Effector memory CD4-positive, alpha-beta T cell (primary cell): ENCODE results near the gene MST1R.
A peak's percentile ranks its signal among the peaks of the same experiment; 100 is the strongest.
"Not testable (repeated sequence)": the region's sequence is repeated elsewhere in the genome, so short reads cannot be mapped to it uniquely, and the experiment has no call there.

Experiments
- DNase-seq, 3 donors: peaks; one replicate each; pipeline ENCODE4 v3.0.0-alpha.2; 2020
- H3K27ac ChIP-seq: 2 replicates; pipeline ENCODE4 v1.7.0; 2013; ENCODE audit warnings: mild to moderate bottlenecking, low read length, moderate library complexity; ENCODE audit not compliant: insufficient read depth, poor library complexity, severe bottlenecking
- H3K27me3 ChIP-seq: replicated peaks from 2 replicates; pipeline ENCODE4 v1.7.0; 2013; ENCODE audit warnings: mild to moderate bottlenecking, low read length; ENCODE audit not compliant: insufficient read depth, control insufficient read depth, poor library complexity, severe bottlenecking
- H3K36me3 ChIP-seq: 2 replicates; pipeline ENCODE4 v1.7.0; 2013; ENCODE audit warnings: mild to moderate bottlenecking, low read length, moderate library complexity; ENCODE audit not compliant: control insufficient read depth, insufficient read depth
- H3K4me1 ChIP-seq: 2 replicates; pipeline ENCODE4 v1.7.0; 2013; ENCODE audit warnings: low read length, mild to moderate bottlenecking; ENCODE audit not compliant: control insufficient read depth, insufficient read depth, poor library complexity, severe bottlenecking
- H3K4me3 ChIP-seq: 2 replicates; pipeline ENCODE4 v1.7.0; 2013; ENCODE audit warnings: low read length, low read depth, mild to moderate bottlenecking; ENCODE audit not compliant: insufficient read depth, poor library complexity, severe bottlenecking
- H3K9me3 ChIP-seq: 2 replicates; pipeline ENCODE4 v1.7.0; 2013; ENCODE audit warnings: mild to moderate bottlenecking, low read length, moderate library complexity; ENCODE audit not compliant: control insufficient read depth

Gene MST1R

DNA sequence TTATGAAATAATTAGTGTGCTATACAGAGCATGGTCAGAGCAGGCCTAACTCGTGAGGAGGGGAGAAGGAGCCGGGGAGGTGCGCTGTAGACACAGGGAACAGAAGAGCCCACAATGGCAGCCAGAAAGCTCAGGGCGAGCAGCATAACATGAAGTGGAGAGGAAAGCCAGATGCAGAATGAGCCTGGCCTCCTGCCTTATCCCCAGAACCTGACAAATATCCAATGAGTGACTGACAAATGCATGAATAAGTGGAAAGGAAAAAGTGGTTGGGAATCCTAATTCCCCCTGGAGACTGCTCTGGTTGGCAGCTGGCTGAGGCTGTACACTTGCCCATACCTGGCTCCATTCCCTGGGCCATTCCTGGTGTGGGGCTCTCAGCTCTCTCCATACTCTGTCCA lies 9.2 kb upstream of the MST1R start:
- Histone ChIP-seq H3K4me1 (no peaks in the 10 kb centered on the region), H3K27me3 (no peaks in the 10 kb centered on the region), H3K36me3 (peaks cover 44% of the 10 kb centered on the region), H3K9me3 (no peaks in the 10 kb centered on the region), H3K4me3 (no peak overlapping the region), H3K27ac (no peak overlapping the region)
- no peak for DNase-seq

DNA sequence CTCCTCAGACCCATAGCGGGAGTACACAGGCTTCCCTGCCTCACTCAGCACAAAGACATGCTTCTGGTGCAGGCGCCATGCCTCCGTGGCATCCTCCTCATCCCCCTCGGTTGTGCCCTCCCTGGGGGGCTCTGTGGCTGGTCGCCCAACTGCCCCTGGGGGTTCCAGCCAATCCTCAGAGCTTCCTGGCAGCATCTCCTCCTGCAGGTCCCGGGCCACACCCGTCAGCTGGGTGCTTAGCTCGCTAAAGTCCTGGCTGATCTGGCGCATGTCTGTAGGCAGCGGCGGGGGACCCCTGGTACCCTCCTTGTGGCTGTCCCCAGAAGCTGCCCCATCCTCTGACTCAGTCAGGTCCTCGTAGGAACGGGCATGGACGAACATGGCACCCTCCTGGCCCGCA lies 7.9 kb upstream of the MST1R start:
- no peak for DNase-seq
- Histone ChIP-seq H3K9me3 (no peaks in the 10 kb centered on the region), H3K36me3 (peaks cover 44% of the 10 kb centered on the region), H3K27me3 (no peaks in the 10 kb centered on the region), H3K4me3 (no peak overlapping the region), H3K4me1 (peaks cover 1% of the 10 kb centered on the region), H3K27ac (no peak overlapping the region)

DNA sequence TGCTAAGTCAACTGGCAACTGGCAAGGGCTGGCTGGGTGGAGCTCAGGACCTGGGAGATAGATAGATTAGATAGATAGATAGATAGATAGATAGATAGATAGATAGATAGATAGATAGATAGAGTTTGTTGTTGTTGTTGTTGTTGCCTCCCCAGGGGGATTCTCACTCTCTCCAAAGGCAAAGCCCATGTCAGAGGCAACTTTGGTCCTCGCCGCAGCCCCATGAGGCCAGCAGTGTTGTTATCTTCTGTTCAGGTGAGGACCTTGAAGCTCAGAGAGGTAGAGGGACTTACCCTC lies 7.4 kb upstream of the MST1R start:
- Histone ChIP-seq H3K27me3 (no peaks in the 10 kb centered on the region), H3K9me3 (no peaks in the 10 kb centered on the region), H3K27ac (no peak overlapping the region), H3K36me3 (peaks cover 44% of the 10 kb centered on the region), H3K4me3 (no peak overlapping the region), H3K4me1 (peaks cover 7% of the 10 kb centered on the region)
- DNase-seq, result no peak

DNA sequence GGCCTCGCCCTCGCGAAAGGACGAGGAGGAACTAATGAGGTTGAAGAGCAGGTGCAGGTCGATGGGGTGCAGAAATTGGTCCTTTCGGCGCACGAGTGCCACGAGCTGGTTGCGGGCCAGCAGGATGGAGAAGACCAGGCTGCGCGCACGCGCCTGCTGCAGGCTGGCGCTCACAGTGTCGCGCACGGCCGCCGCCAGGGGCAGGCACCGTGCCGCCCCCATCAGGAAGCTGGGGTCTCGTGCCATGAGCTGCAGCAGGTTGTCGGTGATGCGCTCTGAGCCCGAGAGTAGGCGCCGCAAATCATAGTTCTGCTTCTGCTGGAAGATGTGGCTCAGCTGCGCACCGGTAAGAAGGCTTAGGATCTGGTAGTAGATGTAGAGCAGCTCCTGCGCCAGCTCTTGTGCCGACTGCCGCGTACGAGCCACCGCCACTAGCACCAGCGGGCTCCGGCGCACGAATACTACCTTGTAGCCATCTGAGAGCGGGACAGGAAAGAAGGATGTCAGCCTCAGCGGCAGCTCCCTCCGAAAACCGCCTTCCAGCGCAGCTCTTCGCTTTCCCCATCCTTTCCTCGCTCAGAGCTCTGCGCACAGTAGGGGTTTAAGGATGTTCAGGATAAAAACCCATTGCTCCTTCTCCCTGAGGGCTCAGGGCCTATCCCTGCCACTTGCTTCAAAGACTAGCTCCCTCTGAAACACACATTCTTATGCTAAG lies 6.9 kb upstream of the MST1R start:
- H3K27ac ChIP-seq, result no peak overlapping the region
- no peak for DNase-seq
- no peaks in the 10 kb centered on the region for H3K27me3 ChIP-seq
- H3K9me3 ChIP-seq, result no peaks in the 10 kb centered on the region
- H3K4me1 ChIP-seq, result peaks cover 11% of the 10 kb centered on the region
- no peak overlapping the region for H3K4me3 ChIP-seq
- peaks cover 44% of the 10 kb centered on the region for H3K36me3 ChIP-seq

DNA sequence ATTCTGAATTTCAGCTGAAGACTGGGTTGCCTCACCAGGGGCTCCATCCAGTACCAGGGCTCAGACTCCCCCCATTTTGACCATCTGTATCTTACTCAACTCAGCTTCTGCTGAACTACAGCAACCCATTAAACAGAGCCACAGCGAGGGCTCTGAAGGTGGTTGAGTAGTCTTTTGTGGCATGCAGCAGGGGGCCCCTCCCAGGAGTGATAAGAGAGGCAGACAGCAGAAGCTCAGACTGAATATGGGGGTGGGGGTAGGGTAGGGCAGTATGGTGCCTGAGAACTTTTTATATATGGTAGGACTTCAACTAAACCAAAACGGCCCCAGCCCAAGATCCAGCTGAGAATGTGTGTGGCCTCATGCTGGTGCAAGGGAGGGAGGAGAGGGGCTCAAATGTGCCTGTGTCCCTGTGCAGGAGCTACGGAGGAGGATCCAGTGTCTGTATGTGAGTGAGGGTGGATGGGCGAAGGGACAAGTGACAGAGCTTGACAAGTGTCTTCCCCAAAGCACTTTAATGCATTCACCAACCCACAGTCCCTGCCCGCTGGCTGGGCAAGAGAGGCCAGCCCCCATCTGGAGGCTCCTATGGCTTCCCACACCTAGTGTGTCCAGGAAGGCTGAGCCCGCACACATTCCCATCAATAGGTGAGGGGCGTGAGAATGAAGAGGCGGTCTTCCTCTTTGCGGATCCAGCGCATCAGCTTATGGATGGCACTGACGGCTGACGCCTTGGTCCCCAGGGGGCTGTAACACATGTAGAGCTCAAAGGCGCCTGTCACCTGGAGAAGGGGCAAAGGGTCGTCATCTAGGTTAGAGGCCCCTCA lies 4.9 kb upstream of the MST1R start:
- no peak overlapping the region for H3K4me3 ChIP-seq
- H3K27me3 ChIP-seq, result no peaks in the 10 kb centered on the region
- no peaks in the 10 kb centered on the region for H3K9me3 ChIP-seq
- no peak overlapping the region for H3K27ac ChIP-seq
- peaks cover 24% of the 10 kb centered on the region for H3K4me1 ChIP-seq
- DNase-seq, result no peak
- H3K36me3 ChIP-seq, result peaks cover 44% of the 10 kb centered on the region

DNA sequence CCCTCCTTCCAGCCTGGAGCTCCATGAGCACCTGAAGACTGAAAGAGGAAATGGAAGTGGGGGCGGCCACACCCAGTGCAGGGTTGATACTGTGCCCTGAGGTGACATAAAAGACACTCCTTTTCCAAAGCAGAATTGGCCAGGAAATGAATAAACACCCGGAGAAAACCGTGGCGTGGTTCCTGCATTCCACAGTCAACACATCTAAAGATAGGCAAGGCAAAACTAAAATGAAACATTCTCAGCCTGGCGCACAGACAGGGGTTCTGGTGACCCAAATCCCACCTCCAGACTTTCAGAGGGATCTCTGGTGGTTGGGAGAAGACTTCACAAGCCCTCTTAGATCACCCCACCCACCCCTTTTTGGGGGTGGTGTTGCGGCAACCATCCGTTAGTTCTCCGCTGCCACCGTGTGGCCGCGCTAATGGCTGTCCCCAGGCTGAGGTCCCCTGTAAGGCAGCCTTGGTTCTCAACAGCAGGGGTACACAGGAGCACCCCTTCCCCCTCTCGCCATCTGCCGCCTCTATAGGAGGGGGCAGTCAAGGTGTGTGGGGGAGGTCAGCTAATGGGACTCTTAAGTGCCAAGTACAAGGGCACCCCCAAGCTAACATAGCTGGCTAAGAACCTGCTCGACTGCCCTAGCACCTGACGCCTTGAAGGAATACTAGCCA lies 2.5 kb upstream of the MST1R start:
- Histone ChIP-seq H3K4me3 (no peak overlapping the region), H3K27ac (peak overlapping the region; percentile 6)
- DNase-seq, result peak in 1 of 3 donors; percentile 27

DNA sequence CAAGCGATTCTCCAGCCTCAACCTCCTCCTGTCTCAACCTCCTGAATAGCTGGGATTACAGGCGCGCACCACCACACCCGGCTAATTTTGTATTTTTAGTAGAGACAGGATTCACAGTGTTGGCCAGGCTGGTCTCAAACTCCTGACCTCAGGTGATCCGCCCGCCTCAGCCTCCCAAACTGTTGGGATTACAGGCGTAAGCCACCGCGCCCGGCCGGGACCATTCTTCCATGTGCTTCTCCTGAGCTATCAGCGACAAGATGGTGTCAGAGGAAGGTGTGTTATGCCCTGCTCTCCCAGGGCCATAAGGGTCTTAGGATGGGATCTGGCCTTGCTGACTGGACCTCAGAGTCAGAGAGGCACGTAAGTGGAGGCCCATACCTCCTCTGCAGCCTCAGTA lies 775 bp upstream of the MST1R start:
- not testable (repeated sequence) for DNase-seq, H3K9me3 ChIP-seq, H3K27me3 ChIP-seq, H3K27ac ChIP-seq, H3K4me3 ChIP-seq
- peaks cover 11% of the 10 kb centered on the region for H3K36me3 ChIP-seq
- peaks cover 28% of the 10 kb centered on the region for H3K4me1 ChIP-seq

More for the DNA sequence above, 2.5 kb upstream of the MST1R start:
- Histone ChIP-seq H3K36me3 (peaks cover 28% of the 10 kb centered on the region), H3K27me3 (no peaks in the 10 kb centered on the region), H3K9me3 (no peaks in the 10 kb centered on the region), H3K4me1 (peaks cover 28% of the 10 kb centered on the region)

DNA sequence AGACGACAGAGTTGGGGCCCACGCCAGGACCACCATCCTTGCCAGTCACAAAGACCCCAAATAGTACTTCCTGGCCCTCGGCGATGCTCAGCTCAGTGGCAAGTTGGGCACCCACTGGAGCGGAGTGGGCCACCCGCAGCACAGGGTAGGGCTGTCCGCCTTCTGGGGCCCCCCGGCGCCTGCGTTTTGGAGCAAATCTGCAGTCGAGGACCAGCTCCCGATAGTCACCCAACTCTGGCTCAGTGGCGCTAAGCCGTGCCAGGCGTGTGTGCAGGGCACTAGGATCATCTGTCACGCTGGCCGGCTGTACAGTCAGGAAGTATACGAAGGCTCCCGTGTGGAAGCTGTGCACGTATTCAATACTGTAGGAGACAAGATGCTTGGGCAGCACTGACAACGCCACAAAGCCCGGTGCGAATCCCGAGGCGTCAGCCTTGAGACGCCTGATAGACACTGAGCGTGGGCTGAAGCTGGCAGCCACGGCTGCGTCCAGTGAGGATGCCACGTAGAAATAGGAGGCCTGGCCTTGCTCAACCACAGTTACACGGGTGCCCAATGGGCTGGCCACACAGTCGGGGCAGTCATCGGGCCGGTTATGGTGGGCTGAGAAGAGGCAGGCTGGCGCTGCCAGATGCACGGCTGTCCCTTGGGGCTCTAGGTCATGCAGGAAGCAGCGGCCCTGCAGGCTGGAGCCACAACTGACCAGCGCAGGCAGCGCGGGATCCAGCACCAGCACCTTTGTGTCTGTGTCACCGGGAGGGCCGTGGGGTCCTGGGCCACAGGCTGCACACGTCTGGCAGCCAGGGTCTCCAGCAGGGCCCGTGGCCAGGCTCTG lies 945 bp downstream of the MST1R start:
- Histone ChIP-seq H3K4me3 (no peak overlapping the region), H3K27me3 (no peaks in the 10 kb centered on the region), H3K9me3 (no peaks in the 10 kb centered on the region), H3K4me1 (peaks cover 28% of the 10 kb centered on the region), H3K36me3 (no peaks in the 10 kb centered on the region), H3K27ac (no peak overlapping the region)
- DNase-seq, result no peak

DNA sequence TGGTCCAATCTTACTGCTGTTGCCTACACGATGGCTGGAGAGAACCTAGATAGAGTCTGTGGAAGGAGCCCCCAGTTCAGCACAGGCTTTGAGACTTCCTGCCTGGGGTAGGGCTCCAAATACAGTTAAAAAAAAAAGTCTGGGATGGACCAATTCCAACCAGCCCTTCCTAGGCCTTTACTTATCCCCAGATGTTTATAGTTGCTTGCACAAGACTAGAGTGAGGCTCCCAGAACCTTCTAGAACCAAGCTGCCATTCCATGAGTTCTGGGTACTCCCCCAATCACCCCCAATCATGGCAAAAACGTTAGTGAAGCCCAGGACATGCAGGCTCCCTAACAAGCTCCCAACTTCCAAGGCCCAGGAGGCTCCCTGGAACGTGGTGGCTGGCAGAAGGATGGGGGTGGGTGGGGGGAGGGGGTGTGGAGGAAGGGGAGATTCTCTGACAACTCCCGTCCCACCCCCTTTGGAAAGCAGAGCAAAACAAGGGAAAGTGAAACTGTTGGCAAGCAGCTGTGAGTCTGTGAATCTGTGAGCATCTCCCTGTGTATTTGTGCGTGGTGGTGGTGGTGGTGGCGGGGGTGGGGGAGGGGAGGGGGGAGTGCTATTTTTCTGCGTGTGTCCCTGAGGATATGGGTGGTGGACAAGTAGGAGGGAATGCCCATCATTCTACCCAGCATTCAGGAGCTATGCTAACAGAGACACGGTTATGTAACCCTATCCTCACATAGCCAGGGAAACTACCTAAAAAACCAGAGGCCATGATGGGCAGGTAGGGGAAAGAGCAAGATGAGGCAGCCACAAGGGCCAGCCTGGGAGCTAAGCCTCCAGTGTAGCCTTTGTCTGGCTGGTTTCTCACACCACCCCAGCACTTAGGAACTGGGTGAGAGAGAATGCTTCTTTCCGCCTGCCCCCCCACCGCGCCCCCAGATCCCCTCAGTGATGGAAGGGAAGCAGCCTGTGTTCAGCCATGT lies 2.0 kb downstream of the MST1R start:
- Histone ChIP-seq H3K9me3 (no peaks in the 10 kb centered on the region), H3K27ac (no peak overlapping the region), H3K27me3 (no peaks in the 10 kb centered on the region), H3K4me3 (no peak overlapping the region), H3K36me3 (no peaks in the 10 kb centered on the region), H3K4me1 (peaks cover 27% of the 10 kb centered on the region)
- DNase-seq, result no peak
